Islet of Langerhans (tissue), 1 donor: ENCODE measurements around the gene ZNF709.
"Not testable (repeated sequence)": the region's sequence is repeated elsewhere in the genome, so short reads cannot be mapped to it uniquely, and the experiment has no call there.

Experiments
- FAIRE-seq: peaks from one replicate; lab custom pipeline; 2011; peaks lifted over from hg19 to GRCh38; lab: Jason Lieb, UNC

Gene ZNF709

GRCh38 chr19:12450844-12451243 lies 33.8 kb downstream of the ZNF709 start:
- FAIRE-seq = no peak

GRCh38 chr19:12448808-12449207 lies 35.8 kb downstream of the ZNF709 start:
- FAIRE-seq = no peak

- peak; percentile 75 for FAIRE-seq
Measured at GRCh38 chr19:12440541-12441316, 43.9 kb downstream of the ZNF709 start, which contains the start of gene ZNF443. ZNF443 (minus strand) TSS chr19:12441021; CDS start chr19:12440914, 107 bp downstream.

- not testable (repeated sequence) for FAIRE-seq
Measured at GRCh38 chr19:12439686-12440540, 44.7 kb downstream of the ZNF709 start.

GRCh38 chr19:12430726-12431299 lies 53.8 kb downstream of the ZNF709 start:
- FAIRE-seq = not testable (repeated sequence)

- FAIRE-seq = no peak
Measured at GRCh38 chr19:12425888-12426274, 58.7 kb downstream of the ZNF709 start.

GRCh38 chr19:12425236-12425887 lies 59.3 kb downstream of the ZNF709 start:
- no peak for FAIRE-seq

GRCh38 chr19:12417273-12417672 lies 67.3 kb downstream of the ZNF709 start:
- not testable (repeated sequence) for FAIRE-seq

- no peak for FAIRE-seq
Measured at GRCh38 chr19:12411893-12412292, 72.7 kb downstream of the ZNF709 start.
